PC-9 (cell line): ENCODE data around the gene CCL25.

Experiments
- EZH2 ChIP-seq: fragments of 200-600 bp; sonication (generic); IDR thresholded peaks from 2 replicates; pipeline ENCODE4 v1.8.0; 2017; ENCODE audit warnings: antibody characterized with exemption, low read depth
- TF ChIP-seq, protein P1 (sequence below): fragments of 200-600 bp; sonication (generic); conservative IDR thresholded peaks from 2 replicates; pipeline ENCODE4 v1.6.1; 2017; ENCODE audit warnings: mixed run types, antibody characterized with exemption, mild to moderate bottlenecking, moderate library complexity

DNA sequence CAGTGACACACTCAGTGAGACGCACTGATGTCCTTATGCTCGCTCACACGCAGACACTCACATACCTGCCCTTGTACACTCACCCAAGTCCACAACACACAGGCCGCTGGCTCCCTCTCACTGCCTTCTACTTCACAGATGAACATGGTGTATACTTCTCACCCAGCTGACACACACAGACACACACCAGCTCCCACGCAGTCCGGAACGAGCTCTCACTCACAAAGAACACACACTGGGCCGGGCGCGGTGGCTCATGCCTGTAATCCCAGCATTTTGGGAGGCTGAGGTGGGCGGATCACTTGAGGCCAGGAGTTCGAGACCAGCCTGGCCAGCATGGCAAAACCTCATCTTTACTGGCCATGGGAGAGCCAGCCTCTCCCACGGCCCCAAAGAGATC, 31.6 kb downstream of the CCL25 start:
- TF ChIP-seq, protein P1, sequence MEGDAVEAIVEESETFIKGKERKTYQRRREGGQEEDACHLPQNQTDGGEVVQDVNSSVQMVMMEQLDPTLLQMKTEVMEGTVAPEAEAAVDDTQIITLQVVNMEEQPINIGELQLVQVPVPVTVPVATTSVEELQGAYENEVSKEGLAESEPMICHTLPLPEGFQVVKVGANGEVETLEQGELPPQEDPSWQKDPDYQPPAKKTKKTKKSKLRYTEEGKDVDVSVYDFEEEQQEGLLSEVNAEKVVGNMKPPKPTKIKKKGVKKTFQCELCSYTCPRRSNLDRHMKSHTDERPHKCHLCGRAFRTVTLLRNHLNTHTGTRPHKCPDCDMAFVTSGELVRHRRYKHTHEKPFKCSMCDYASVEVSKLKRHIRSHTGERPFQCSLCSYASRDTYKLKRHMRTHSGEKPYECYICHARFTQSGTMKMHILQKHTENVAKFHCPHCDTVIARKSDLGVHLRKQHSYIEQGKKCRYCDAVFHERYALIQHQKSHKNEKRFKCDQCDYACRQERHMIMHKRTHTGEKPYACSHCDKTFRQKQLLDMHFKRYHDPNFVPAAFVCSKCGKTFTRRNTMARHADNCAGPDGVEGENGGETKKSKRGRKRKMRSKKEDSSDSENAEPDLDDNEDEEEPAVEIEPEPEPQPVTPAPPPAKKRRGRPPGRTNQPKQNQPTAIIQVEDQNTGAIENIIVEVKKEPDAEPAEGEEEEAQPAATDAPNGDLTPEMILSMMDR, result no peak
- TF ChIP-seq EZH2, result no peak
